Pancreas (tissue), 10 donors: ENCODE data around the gene PEMT. TPM values are rescaled to one million over a fixed set of nuclear protein-coding genes. Genes with fewer than 3 reads are reported as not detected.
A peak's percentile ranks its signal among the peaks of the same experiment; 100 is the strongest.

Source experiments
- ATAC-seq, 4 donors: fragments of 200-7000 bp; cut with Tn5 transposase; one replicate each; pipeline versions ENCODE4 v1.8.0 to v1.9.1; 2020; ENCODE audit warnings: mild to moderate bottlenecking in 4 of 4, moderate library complexity in 4 of 4
- DNase-seq, 6 donors: peaks; one replicate each; pipeline ENCODE4 v3.0.0-alpha.2; 2020
- FAIRE-seq: peaks from 2 replicates; lab custom pipeline; 2012; peaks lifted over from hg19 to GRCh38; lab: Jason Lieb, UNC
- H3K27ac ChIP-seq, 4 donors: fragments of 200-600 bp; sonication (generic); 1 replicate in 3 of 4; 2 replicates in 1 of 4; pipeline versions ENCODE4 v1.5.0 to v1.8.0; 2020
- H3K27me3 ChIP-seq, 4 donors: fragments of 200-600 bp; one replicate each; pipeline ENCODE4 v1.8.0; 2021
- H3K36me3 ChIP-seq, 3 donors: fragments of 200-600 bp; sonication (generic) in 1 of 3; one replicate each; pipeline versions ENCODE4 v1.5.0 to v1.8.0; 2020 to 2021
- H3K4me1 ChIP-seq, 3 donors: fragments of 200-600 bp; one replicate each; pipeline ENCODE4 v1.8.0; 2021
- H3K4me3 ChIP-seq, 4 donors: fragments of 200-600 bp; sonication (generic) in 2 of 4; one replicate each; pipeline versions ENCODE4 v1.5.0 to v1.8.0; 2020 to 2021
- H3K9me3 ChIP-seq, 4 donors: fragments of 200-600 bp; one replicate each; pipeline ENCODE4 v1.8.0; 2021
- CTCF ChIP-seq, 4 donors: fragments of 200-600 bp; sonication (generic) in 3 of 4; IDR thresholded peaks; one replicate each; pipeline versions ENCODE4 v1.5.0 to v1.8.0; 2021; ENCODE audit warnings: antibody characterized with exemption in 4 of 4
- WGBS, 2 donors: extraction: QIAGEN DNeasy Blood & Tissue Kit; methylation state at CpG; one replicate each; pipeline ENCODE4 v1.1.7; 2013; 5-methylcytosine and 5-hydroxymethylcytosine counted together
- intact Hi-C, 3 donors: fragments of 100-400 bp; cut with DNase I; formaldehyde crosslinking; loops; one replicate each; pipeline versions ENCODE4 v1.11.1 to v1.14.2; 2022
- polyA plus RNA-seq, 2 donors: library from polyadenylated mRNA; stranded (reverse); fragments of 200-250 nt; gene quantifications; one replicate each; pipeline ENCODE4 v1.2.3, GENCODE V29; 2013
- total RNA-seq, 6 donors: library from RNA; stranded (reverse); fragmentation: NEBNext Ultra II Directional in 4 of 6; extraction: Animal tissue kit (Norgen Biotek cat#: 25700) in 4 of 6; gene quantifications; one replicate each; pipeline versions ENCODE4 v1.2.1 to v1.2.4, GENCODE V29; 2021 to 2023
- donor health status: healthy with polysubstance abuse.
- donor health status: DM: no; HTN: no; CAD: no; lungs with moderate emphysema.
- donor health status: DM: no; HTN: no; CAD: no.
- donor health status: control.
- donor health status: control.
- donor health status: Bipolar disorder and iron deficiency.
- donor health status: DM: yes; HTN: yes; CAD: no.
- donor health status: DM: no; HTN: no; CAD: no.
- donor health status: DM: no; HTN: no; CAD: no.
- donor health status: DM: yes; HTN: yes; CAD: no.

Gene PEMT
- total and polyA plus RNA-seq, 8 donors: 14.8 to 109 (median 24.6) TPM

GRCh38 chr17:17532991-17533390 is 58.5 kb downstream of the PEMT start:
- FAIRE-seq (no peak), DNase-seq (no peak), ATAC-seq (no peak)
- 84 to 92% methylated on average over 1 of the region's 1 CpG for WGBS, 2 donors
- no peaks in the 10 kb centered on the region for H3K27me3 ChIP-seq
- intact Hi-C loops: no loop called here
- H3K9me3 ChIP-seq: no peaks in the 10 kb centered on the region
- no peak overlapping the region for H3K4me3 ChIP-seq
- no peak overlapping the region for H3K27ac ChIP-seq
- TF ChIP-seq CTCF (IDR thresholded peaks at IDR 0.05): no peak
- peaks cover 18 to 28% (median 26%) of the 10 kb centered on the region in 3 donors for H3K4me1 ChIP-seq
- no peaks in the 10 kb centered on the region for H3K36me3 ChIP-seq

GRCh38 chr17:17531156-17531555 is 60.4 kb downstream of the PEMT start:
- no peak overlapping the region for H3K4me3 ChIP-seq
- no peaks in the 10 kb centered on the region for H3K36me3 ChIP-seq
- H3K4me1 ChIP-seq: peaks cover 13 to 17% (median 14%) of the 10 kb centered on the region in 3 donors
- intact Hi-C loops: no loop called here
- no peak overlapping the region for H3K27ac ChIP-seq
- no peaks in the 10 kb centered on the region for H3K9me3 ChIP-seq
- TF ChIP-seq CTCF (IDR thresholded peaks at IDR 0.05): no peak
- no peak for FAIRE-seq
- H3K27me3 ChIP-seq: no peaks in the 10 kb centered on the region
- DNase-seq: no peak
- WGBS, 2 donors: 90 to 92% methylated on average over 4 of the region's 4 CpGs
- no peak for ATAC-seq

GRCh38 chr17:17528696-17529652 is 62.5 kb downstream of the PEMT start:
- intact Hi-C loops: no loop called here
- DNase-seq (peak in 3 of 6 donors; percentile 39 to 73 (median 49)), FAIRE-seq (no peak), ATAC-seq (peak; percentile 19 to 56 (median 44))
- H3K9me3 ChIP-seq: no peaks in the 10 kb centered on the region
- no peaks in the 10 kb centered on the region for H3K36me3 ChIP-seq
- H3K4me3 ChIP-seq: no peak overlapping the region
- H3K4me1 ChIP-seq: peaks cover 6 to 11% (median 7%) of the 10 kb centered on the region in 3 donors
- H3K27me3 ChIP-seq: no peaks in the 10 kb centered on the region
- no peak overlapping the region for H3K27ac ChIP-seq
- 48 to 55% methylated on average over 21 to 22 of the region's 22 CpGs for WGBS, 2 donors
- TF ChIP-seq CTCF (IDR thresholded peaks at IDR 0.05): no peak

GRCh38 chr17:17527956-17528500 is 63.5 kb downstream of the PEMT start:
- no peaks in the 10 kb centered on the region for H3K36me3 ChIP-seq
- DNase-seq (peak in 2 of 6 donors; percentile 25 to 74), ATAC-seq (no peak), FAIRE-seq (no peak)
- peaks cover 6 to 16% (median 15%) of the 10 kb centered on the region in 3 donors for H3K4me1 ChIP-seq
- no peaks in the 10 kb centered on the region for H3K27me3 ChIP-seq
- H3K9me3 ChIP-seq: no peaks in the 10 kb centered on the region
- no peak overlapping the region for H3K4me3 ChIP-seq
- H3K27ac ChIP-seq: no peak overlapping the region
- TF ChIP-seq CTCF (IDR thresholded peaks at IDR 0.05): no peak
- intact Hi-C loops: no loop called here
- 91 to 96% methylated on average over 17 of the region's 17 CpGs for WGBS, 2 donors
